Progenitor cell of endocrine pancreas (in vitro differentiated cells): Measurements from ENCODE around the gene C1orf141. TPM values are rescaled to one million over a fixed set of nuclear protein-coding genes. Genes with fewer than 3 reads are reported as not detected.

Experiments used
- DNase-seq: peaks from one replicate; pipeline ENCODE4 v3.0.0; 2021; ENCODE audit warnings: low spot score; ENCODE audit not compliant: unreplicated experiment
- H3K27ac Mint-ChIP-seq: 2 replicates; pipeline ENCODE4 v1.8.0; 2021; ENCODE audit warnings: mild to moderate bottlenecking, moderate library complexity, mixed read lengths
- H3K27me3 Mint-ChIP-seq: 2 replicates; pipeline ENCODE4 v1.8.0; 2021; ENCODE audit warnings: mixed read lengths
- H3K36me3 Mint-ChIP-seq: 2 replicates; pipeline ENCODE4 v1.8.0; 2022; ENCODE audit warnings: mixed read lengths; ENCODE audit not compliant: insufficient read depth
- H3K4me1 Mint-ChIP-seq: 2 replicates; pipeline ENCODE4 v1.8.0; 2021; ENCODE audit warnings: low read depth, mixed read lengths
- H3K4me3 Mint-ChIP-seq: 2 replicates; pipeline ENCODE4 v1.8.0; 2021; ENCODE audit warnings: low read depth, mild to moderate bottlenecking, moderate library complexity, mixed read lengths
- H3K9me3 Mint-ChIP-seq: 2 replicates; pipeline ENCODE4 v1.8.0; 2021; ENCODE audit warnings: low read depth, mixed read lengths
- long read RNA-seq: library from polyadenylated mRNA; unstranded; transcript quantifications from one replicate; pipeline ENCODE4 v2.0.0, GENCODE V29; 2020
- total RNA-seq: library from RNA; stranded (reverse); gene quantifications from 2 replicates; pipeline ENCODE4 v1.2.1, GENCODE V29; 2021
- TF ChIP-seq, protein P1 (sequence below): fragments of 200-600 bp; sonication (generic); IDR thresholded peaks from one replicate; pipeline ENCODE4 v1.5.0; 2021; ENCODE audit warnings: antibody characterized with exemption, mild to moderate bottlenecking; ENCODE audit not compliant: unreplicated experiment

The C1orf141 gene
- total RNA-seq = 0.31 TPM in 1 of 2 replicates, not detected in the other
- long read RNA-seq = 0 reads

DNA sequence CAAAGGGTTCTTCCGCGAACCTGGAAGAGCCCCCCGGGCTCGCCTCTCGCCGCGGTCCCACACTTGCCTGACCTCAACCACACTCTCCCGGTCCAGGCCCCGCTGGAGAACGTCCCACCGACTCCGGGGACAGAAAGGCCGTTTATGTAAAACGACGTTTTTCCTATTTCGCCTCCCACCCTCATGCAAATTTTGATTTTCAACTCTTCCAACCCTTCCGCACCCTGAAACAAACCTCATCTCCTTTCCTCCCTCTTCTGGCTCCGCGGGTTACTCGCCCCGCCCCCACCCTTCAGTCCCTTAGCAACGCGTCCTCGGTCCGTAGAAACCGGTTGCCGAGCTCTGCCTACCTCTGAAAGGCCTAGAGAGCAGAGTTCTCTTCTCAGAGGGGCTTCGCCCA is at the start of gene C1orf141:
Gene C1orf141, minus strand, starts transcription at position 276 of the 400 bp plus-strand sequence. CDS start 7,730 bp downstream, outside the sequence.
- H3K9me3 Mint-ChIP-seq = peaks cover 3% of the 10 kb centered on the region
- no peak for DNase-seq
- peaks cover 2% of the 10 kb centered on the region for H3K36me3 Mint-ChIP-seq
- H3K27me3 Mint-ChIP-seq = no peaks in the 10 kb centered on the region
- peaks cover 35% of the 10 kb centered on the region for H3K4me1 Mint-ChIP-seq
- TF ChIP-seq, protein P1, sequence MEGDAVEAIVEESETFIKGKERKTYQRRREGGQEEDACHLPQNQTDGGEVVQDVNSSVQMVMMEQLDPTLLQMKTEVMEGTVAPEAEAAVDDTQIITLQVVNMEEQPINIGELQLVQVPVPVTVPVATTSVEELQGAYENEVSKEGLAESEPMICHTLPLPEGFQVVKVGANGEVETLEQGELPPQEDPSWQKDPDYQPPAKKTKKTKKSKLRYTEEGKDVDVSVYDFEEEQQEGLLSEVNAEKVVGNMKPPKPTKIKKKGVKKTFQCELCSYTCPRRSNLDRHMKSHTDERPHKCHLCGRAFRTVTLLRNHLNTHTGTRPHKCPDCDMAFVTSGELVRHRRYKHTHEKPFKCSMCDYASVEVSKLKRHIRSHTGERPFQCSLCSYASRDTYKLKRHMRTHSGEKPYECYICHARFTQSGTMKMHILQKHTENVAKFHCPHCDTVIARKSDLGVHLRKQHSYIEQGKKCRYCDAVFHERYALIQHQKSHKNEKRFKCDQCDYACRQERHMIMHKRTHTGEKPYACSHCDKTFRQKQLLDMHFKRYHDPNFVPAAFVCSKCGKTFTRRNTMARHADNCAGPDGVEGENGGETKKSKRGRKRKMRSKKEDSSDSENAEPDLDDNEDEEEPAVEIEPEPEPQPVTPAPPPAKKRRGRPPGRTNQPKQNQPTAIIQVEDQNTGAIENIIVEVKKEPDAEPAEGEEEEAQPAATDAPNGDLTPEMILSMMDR = no peak
- H3K27ac Mint-ChIP-seq = no peak within 1 kb of the TSS
- H3K4me3 Mint-ChIP-seq = peak within 1 kb of the TSS; percentile 73

DNA sequence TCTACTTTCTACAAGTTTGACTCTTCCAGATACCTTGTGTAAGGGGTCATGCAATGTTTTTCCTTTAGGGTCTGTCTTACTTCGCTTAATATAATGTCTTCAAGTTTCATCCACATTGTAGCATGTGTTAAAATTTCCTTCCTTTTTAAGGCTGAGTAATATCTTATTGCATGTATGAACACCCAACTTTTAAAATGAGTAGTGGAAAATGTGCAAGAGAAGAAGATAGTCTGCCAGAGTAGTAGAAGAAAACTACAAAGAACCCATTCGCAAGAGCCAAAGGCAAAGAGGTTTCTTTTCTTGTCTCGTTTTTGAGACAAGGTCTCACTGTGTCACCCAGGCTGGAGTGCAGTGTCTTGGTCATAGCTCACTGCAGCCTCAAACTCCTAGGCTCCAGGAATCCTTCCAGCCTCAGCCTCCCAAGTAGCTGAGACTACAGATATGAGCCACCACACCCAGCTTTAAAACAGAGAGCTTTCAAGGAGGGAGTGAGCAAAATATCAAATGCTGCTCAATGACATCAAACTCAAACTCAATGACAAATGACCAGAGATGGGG is 40.8 kb upstream of the C1orf141 start:
- DNase-seq = no peak
- H3K4me3 Mint-ChIP-seq = no peak overlapping the region
- no peak overlapping the region for H3K27ac Mint-ChIP-seq
- TF ChIP-seq, protein P1 = no peak
- no peaks in the 10 kb centered on the region for H3K9me3 Mint-ChIP-seq
- H3K27me3 Mint-ChIP-seq = peaks cover 4% of the 10 kb centered on the region
- H3K4me1 Mint-ChIP-seq = peaks cover under 1% of the 10 kb centered on the region
- H3K36me3 Mint-ChIP-seq = no peaks in the 10 kb centered on the region

GRCh38 chr1:67174716-67175284 is 40.0 kb upstream of the C1orf141 start:
- H3K9me3 Mint-ChIP-seq = no peaks in the 10 kb centered on the region
- H3K4me3 Mint-ChIP-seq = no peak overlapping the region
- no peak overlapping the region for H3K27ac Mint-ChIP-seq
- peaks cover 2% of the 10 kb centered on the region for H3K27me3 Mint-ChIP-seq
- no peaks in the 10 kb centered on the region for H3K36me3 Mint-ChIP-seq
- peaks cover 1% of the 10 kb centered on the region for H3K4me1 Mint-ChIP-seq
- TF ChIP-seq, protein P1 = no peak
- DNase-seq = no peak

DNA sequence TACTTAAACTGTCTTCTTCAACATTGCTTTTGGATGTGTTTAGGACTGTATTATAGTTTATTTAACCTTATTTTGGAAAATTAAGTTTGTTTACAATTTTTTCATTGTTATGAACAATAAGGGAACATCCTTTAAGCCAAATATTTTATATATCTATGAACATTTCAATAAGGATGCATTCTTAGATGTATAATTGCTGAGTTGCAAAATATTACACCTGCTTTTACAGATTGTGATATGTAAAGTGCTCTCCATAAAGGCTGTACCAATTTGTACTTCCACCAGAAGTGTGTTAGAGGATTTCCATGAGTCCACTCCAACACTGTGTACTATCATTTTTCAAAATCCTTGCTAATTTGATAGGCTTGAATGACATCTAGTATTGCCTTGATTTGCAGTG is 39.2 kb upstream of the C1orf141 start:
- no peak overlapping the region for H3K4me3 Mint-ChIP-seq
- H3K36me3 Mint-ChIP-seq = no peaks in the 10 kb centered on the region
- no peaks in the 10 kb centered on the region for H3K27me3 Mint-ChIP-seq
- no peaks in the 10 kb centered on the region for H3K9me3 Mint-ChIP-seq
- H3K27ac Mint-ChIP-seq = no peak overlapping the region
- TF ChIP-seq, protein P1 = no peak
- DNase-seq = no peak
- H3K4me1 Mint-ChIP-seq = peaks cover 6% of the 10 kb centered on the region

DNA sequence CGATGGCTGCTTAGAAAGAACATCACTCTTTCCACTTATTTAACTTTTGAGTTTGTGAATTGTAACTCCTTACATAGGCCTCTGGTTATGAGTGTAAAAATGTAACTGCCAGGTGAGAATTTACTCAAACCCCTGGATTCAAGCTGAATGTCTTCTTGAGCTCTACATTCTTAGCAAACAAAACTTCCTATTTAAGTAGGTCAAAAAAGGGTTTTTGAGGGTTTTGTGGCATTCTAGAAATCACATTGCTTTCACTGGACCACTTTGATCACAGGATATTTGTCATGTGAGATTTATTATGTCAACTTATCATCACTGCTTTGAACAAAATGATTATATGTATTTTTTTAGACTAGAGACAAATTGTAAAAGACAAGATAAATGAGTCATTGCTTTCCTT is 37.2 kb upstream of the C1orf141 start:
- TF ChIP-seq, protein P1 = no peak
- no peak for DNase-seq
- H3K9me3 Mint-ChIP-seq = no peaks in the 10 kb centered on the region
- H3K4me1 Mint-ChIP-seq = peaks cover 6% of the 10 kb centered on the region
- H3K4me3 Mint-ChIP-seq = no peak overlapping the region
- H3K36me3 Mint-ChIP-seq = no peaks in the 10 kb centered on the region
- no peak overlapping the region for H3K27ac Mint-ChIP-seq
- peaks cover 3% of the 10 kb centered on the region for H3K27me3 Mint-ChIP-seq
